GM12878 (cell line): ENCODE measurements around the gene PALMD. TPM values are rescaled to one million over a fixed set of nuclear protein-coding genes. Genes with fewer than 3 reads are reported as not detected.

Source experiments
- ATAC-seq: fragments of 200-7000 bp; cut with Tn5 transposase; 3 replicates; pipeline ENCODE4 v1.9.1; 2020; ENCODE audit warnings: mild to moderate bottlenecking, moderate library complexity
- BruUV-seq: library from RNA; stranded (reverse); fragments of 400-500 nt; replicated peaks from 2 replicates; lab custom pipeline; 2021; lab: Mats Ljungman, UMichigan
- CTCF ChIA-PET: fragments of 300-600 bp; sonication (Branson Sonifier 250); formaldehyde crosslinking; extraction: SDS; loops from one replicate; lab custom pipeline; 2021; ENCODE audit warnings: inconsistent platforms; lab: Yijun Ruan, JAX
- POLR2A ChIA-PET: fragments of 350-600 bp; formaldehyde crosslinking; extraction: SDS; loops from one replicate; lab custom pipeline; 2021; ENCODE audit warnings: inconsistent platforms; lab: Charles Lee
- RAD21 ChIA-PET: fragments of 300-600 bp; sonication (Branson Sonifier 250); formaldehyde crosslinking; loops from one replicate; lab custom pipeline; 2023; ENCODE audit warnings: antibody characterized with exemption; ENCODE audit not compliant: unreplicated experiment; lab: Charles Lee
- SMC1A ChIA-PET: fragments of 300-600 bp; sonication (Branson Sonifier 250); formaldehyde crosslinking; loops from one replicate; lab custom pipeline; 2023; ENCODE audit not compliant: unreplicated experiment, uncharacterized antibody; lab: Charles Lee
- DNase-seq: peaks from one replicate; pipeline ENCODE4 v3.0.0-alpha.2; 2011; ENCODE audit warnings: low read depth, low spot score
- FAIRE-seq: peaks from 3 replicates; lab custom pipeline; 2011; peaks lifted over from hg19 to GRCh38; lab: Jason Lieb, UNC
- H2AFZ ChIP-seq: 2 replicates; pipeline ENCODE4 v1.6.0; 2011; ENCODE audit warnings: low read depth, low read length, control low read depth; ENCODE audit not compliant: control insufficient read depth
- H3K27ac ChIP-seq: 2 replicates; pipeline ENCODE4 v1.5.1; 2011; ENCODE audit warnings: control low read depth; ENCODE audit not compliant: control insufficient read depth, insufficient read depth
- H3K27me3 ChIP-seq, 2 experiments: replicated peaks in 1 of 2; 2 replicates each; pipeline versions ENCODE4 v1.6.0 to v1.6.1; 2011; ENCODE audit warnings: low read length in 1 of 2; ENCODE audit not compliant: control insufficient read depth in 2 of 2, insufficient read depth in 2 of 2
- H3K36me3 ChIP-seq, 2 experiments: 2 replicates each; pipeline ENCODE4 v1.5.1; 2011; ENCODE audit warnings: low read length in 1 of 2; ENCODE audit not compliant: control insufficient read depth in 2 of 2, insufficient read depth in 2 of 2
- H3K4me1 ChIP-seq: 2 replicates; pipeline ENCODE4 v1.6.1; 2011; ENCODE audit warnings: mild to moderate bottlenecking, low read length, moderate library complexity, mixed read lengths; ENCODE audit not compliant: control insufficient read depth, insufficient read depth
- H3K4me2 ChIP-seq: 2 replicates; pipeline ENCODE4 v1.6.0; 2011; ENCODE audit warnings: control low read depth; ENCODE audit not compliant: control insufficient read depth, insufficient read depth
- H3K4me3 ChIP-seq: fragments of 200-600 bp; sonication (generic); 2 replicates; pipeline ENCODE4 v1.5.1; 2016
- H3K79me2 ChIP-seq: 2 replicates; pipeline ENCODE4 v1.6.0; 2011; ENCODE audit warnings: low read length; ENCODE audit not compliant: control insufficient read depth, insufficient read depth
- H3K9ac ChIP-seq: 2 replicates; pipeline ENCODE4 v1.8.0; 2011; ENCODE audit warnings: low read length, control low read depth, mixed read lengths; ENCODE audit not compliant: control insufficient read depth, insufficient read depth
- H3K9me3 ChIP-seq: replicated peaks from 3 replicates; pipeline ENCODE4 v1.5.1; 2011; ENCODE audit warnings: mild to moderate bottlenecking, low read length; ENCODE audit not compliant: control insufficient read depth, insufficient read depth
- H4K20me1 ChIP-seq: 2 replicates; pipeline ENCODE4 v1.6.0; 2011; ENCODE audit not compliant: control insufficient read depth, insufficient read depth
- BCL11A ChIP-seq: IDR thresholded peaks from 2 replicates; pipeline ENCODE4 v1.6.1; 2011; ENCODE audit warnings: low read depth, low read length
- CEBPZ ChIP-seq: fragments of 150-350 bp; IDR thresholded peaks from 2 replicates; pipeline ENCODE4 v1.6.1; 2016; ENCODE audit warnings: low read depth, low read length
- KDM1A ChIP-seq: fragments of 200-600 bp; sonication (generic); IDR thresholded peaks from 2 replicates; pipeline ENCODE4 v1.6.1; 2016; ENCODE audit warnings: borderline replicate concordance
- KLF5 ChIP-seq: fragments of 450-650 bp; IDR thresholded peaks from 2 replicates; pipeline ENCODE4 v1.6.1; 2014; ENCODE audit warnings: mild to moderate bottlenecking; ENCODE audit not compliant: partially characterized antibody
- MTA2 ChIP-seq: fragments of 450-650 bp; IDR thresholded peaks from 2 replicates; pipeline ENCODE4 v1.6.1; 2016; ENCODE audit warnings: low read depth, mild to moderate bottlenecking, moderate library complexity
- NKRF ChIP-seq: fragments of 450-650 bp; conservative IDR thresholded peaks from 2 replicates; pipeline ENCODE4 v1.6.1; 2017; ENCODE audit warnings: mild to moderate bottlenecking, moderate library complexity
- NR2C1 ChIP-seq: fragments of 450-650 bp; IDR thresholded peaks from 2 replicates; pipeline ENCODE4 v1.6.1; 2017; ENCODE audit warnings: antibody characterized with exemption, mild to moderate bottlenecking, moderate library complexity
- NR2F1 ChIP-seq: fragments of 450-650 bp; conservative IDR thresholded peaks from 2 replicates; pipeline ENCODE4 v1.6.1; 2017; ENCODE audit warnings: mild to moderate bottlenecking
- NRF1 ChIP-seq: conservative IDR thresholded peaks from 2 replicates; pipeline ENCODE4 v1.6.1; 2011; ENCODE audit warnings: mild to moderate bottlenecking, low read depth, low read length, improper control_type of control experiment
- POLR2AphosphoS2 ChIP-seq: IDR thresholded peaks from 2 replicates; pipeline ENCODE4 v1.6.1; 2011; ENCODE audit warnings: low read depth, mild to moderate bottlenecking, low read length, improper control_type of control experiment, moderate library complexity
- RB1 ChIP-seq: fragments of 450-650 bp; formaldehyde crosslinking; IDR thresholded peaks from 2 replicates; pipeline ENCODE4 v1.6.1; 2017; ENCODE audit warnings: mild to moderate bottlenecking, borderline replicate concordance
- RELA ChIP-seq: fragments of 450-650 bp; IDR thresholded peaks from 2 replicates; pipeline ENCODE4 v1.8.0; 2014; ENCODE audit warnings: borderline replicate concordance; ENCODE audit not compliant: partially characterized antibody
- SPI1 ChIP-seq: IDR thresholded peaks from 2 replicates; pipeline ENCODE4 v1.6.1; 2011; ENCODE audit warnings: low read depth, mild to moderate bottlenecking, low read length, moderate library complexity, borderline replicate concordance; ENCODE audit not compliant: insufficient read depth
- SUZ12 ChIP-seq: fragments of 200-600 bp; sonication (generic); IDR thresholded peaks from one replicate; pipeline ENCODE4 v1.6.1; 2018; ENCODE audit warnings: antibody characterized with exemption, mild to moderate bottlenecking; ENCODE audit not compliant: unreplicated experiment
- TAF1 ChIP-seq: IDR thresholded peaks from 2 replicates; pipeline ENCODE4 v1.6.1; 2011; ENCODE audit warnings: mild to moderate bottlenecking, low read depth, low read length, borderline replicate concordance
- ZNF384 ChIP-seq: IDR thresholded peaks from 2 replicates; pipeline ENCODE4 v1.6.1; 2012; ENCODE audit warnings: low read depth, mild to moderate bottlenecking, low read length, improper control_type of control experiment, borderline replicate concordance
- ZSCAN29 ChIP-seq: fragments of 450-650 bp; IDR thresholded peaks from 2 replicates; pipeline ENCODE4 v1.6.1; 2017; ENCODE audit warnings: mild to moderate bottlenecking, moderate library complexity
- WGBS: methylation state at CpG from one replicate; pipeline ENCODE4 v1.1.6; 2016; ENCODE audit warnings: low lambda C conversion rate; ENCODE audit not compliant: insufficient replicate concordance, insufficient coverage; ENCODE audit errors: missing lambda C conversion rate; 5-methylcytosine and 5-hydroxymethylcytosine counted together
- in situ Hi-C: fragments of 300-500 bp; cut with MboI; formaldehyde crosslinking; loops from 9 replicates; pipeline ENCODE4 v1.14.3; 2018; ENCODE audit warnings: mixed read lengths
- intact Hi-C: fragments of 100-400 bp; cut with micrococcal nuclease; formaldehyde crosslinking; loops from one replicate; pipeline ENCODE4 v1.14.2; 2022; ENCODE audit not compliant: unreplicated experiment
- polyA plus RNA-seq, 11 experiments: library from polyadenylated mRNA; depleted of rRNA in 4 of 11; unstranded in 6 of 11; stranded (reverse) in 5 of 11; fragments of >200 nt; fragmentation: Nextera tagmentation in 4 of 11; fragmentation: Illumina TruSeq in 1 of 11; extraction: Ambion mirVana in 4 of 11; extraction: Trizol in 1 of 11; gene quantifications; 1 replicate in 1 of 11; 2 replicates in 10 of 11; pipeline versions ENCODE4 v1.2.1 to v1.2.3, GENCODE V29; 2011 to 2016; ENCODE audit warnings: inconsistent platforms in 2 of 11, missing spikeins in 2 of 11, low read depth in 1 of 11
- total RNA-seq, 4 experiments: library from RNA; depleted of rRNA in 3 of 4; stranded (reverse); fragments of >200 nt in 3 of 4; fragmentation: Illumina TruSeq in 1 of 4; extraction: Trizol in 1 of 4; gene quantifications; 2 replicates each; pipeline versions ENCODE4 v1.2.1 to v1.2.3, GENCODE V29; 2013 to 2021
- TF ChIP-seq, protein P1 (sequence below): IDR thresholded peaks from 2 replicates; pipeline ENCODE4 v1.6.1; 2011; ENCODE audit warnings: borderline replicate concordance, low read depth, mild to moderate bottlenecking, moderate library complexity, mixed read lengths, low read length; ENCODE audit not compliant: insufficient read depth; ENCODE audit errors: extremely low read length
- TF ChIP-seq, protein P2 (sequence below): IDR thresholded peaks from 2 replicates; pipeline ENCODE4 v1.6.1; 2011; ENCODE audit warnings: mild to moderate bottlenecking, low read depth, low read length, moderate library complexity; ENCODE audit not compliant: insufficient replicate concordance

The PALMD gene
- total and polyA plus RNA-seq, 10 of the 15 experiments (the other 5 are each of a cell fraction or from before 2014, with no cell fraction given): under 0.01 to 0.09 (median 0.04) TPM; not detected in 4

DNA sequence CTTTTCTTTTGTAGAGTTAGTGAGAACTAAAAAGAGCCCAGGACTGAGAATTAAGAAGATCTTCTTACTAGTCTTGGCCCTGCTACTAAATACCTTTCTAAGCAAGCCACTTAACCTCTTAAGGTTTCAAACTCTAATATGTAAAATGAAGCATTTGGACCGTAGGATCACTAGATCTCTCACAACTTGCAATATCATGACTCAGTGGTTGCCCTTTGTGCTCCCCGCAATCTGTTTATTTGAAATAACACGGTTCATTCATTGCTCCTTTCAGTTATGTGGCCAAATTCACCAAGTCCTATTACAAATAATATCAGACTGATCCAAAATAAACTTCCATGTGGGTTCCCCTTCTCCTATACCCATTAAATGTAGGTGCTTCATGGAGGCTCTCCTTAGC, 10.8 kb downstream of the PALMD start:
- H4K20me1 ChIP-seq: no peaks in the 10 kb centered on the region
- no peaks in the 10 kb centered on the region for H3K9me3 ChIP-seq
- no peak overlapping the region for H3K9ac ChIP-seq
- TF ChIP-seq TAF1 (no peak), NR2F1 (no peak), NKRF (no peak), POLR2AphosphoS2 (no peak), RB1 (no peak), KLF5 (no peak), ZNF384 (no peak), CEBPZ (no peak), KDM1A (no peak), MTA2 (no peak), SUZ12 (no peak), RELA (no peak), NR2C1 (no peak), ZSCAN29 (no peak), BCL11A (no peak), NRF1 (no peak), SPI1 (no peak)
- TF ChIP-seq, protein P1, sequence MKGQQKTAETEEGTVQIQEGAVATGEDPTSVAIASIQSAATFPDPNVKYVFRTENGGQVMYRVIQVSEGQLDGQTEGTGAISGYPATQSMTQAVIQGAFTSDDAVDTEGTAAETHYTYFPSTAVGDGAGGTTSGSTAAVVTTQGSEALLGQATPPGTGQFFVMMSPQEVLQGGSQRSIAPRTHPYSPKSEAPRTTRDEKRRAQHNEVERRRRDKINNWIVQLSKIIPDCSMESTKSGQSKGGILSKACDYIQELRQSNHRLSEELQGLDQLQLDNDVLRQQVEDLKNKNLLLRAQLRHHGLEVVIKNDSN: no peak
- TF ChIP-seq, protein P2, sequence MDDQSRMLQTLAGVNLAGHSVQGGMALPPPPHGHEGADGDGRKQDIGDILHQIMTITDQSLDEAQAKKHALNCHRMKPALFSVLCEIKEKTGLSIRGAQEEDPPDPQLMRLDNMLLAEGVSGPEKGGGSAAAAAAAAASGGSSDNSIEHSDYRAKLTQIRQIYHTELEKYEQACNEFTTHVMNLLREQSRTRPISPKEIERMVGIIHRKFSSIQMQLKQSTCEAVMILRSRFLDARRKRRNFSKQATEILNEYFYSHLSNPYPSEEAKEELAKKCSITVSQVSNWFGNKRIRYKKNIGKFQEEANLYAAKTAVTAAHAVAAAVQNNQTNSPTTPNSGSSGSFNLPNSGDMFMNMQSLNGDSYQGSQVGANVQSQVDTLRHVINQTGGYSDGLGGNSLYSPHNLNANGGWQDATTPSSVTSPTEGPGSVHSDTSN: no peak
- in situ Hi-C loops: no loop called here
- no peak overlapping the region for H3K4me2 ChIP-seq
- ChIA-PET SMC1A (no interaction called here), POLR2A (no interaction called here), RAD21 (no interaction called here), CTCF (no interaction called here)
- no peaks in the 10 kb centered on the region for H3K27me3 ChIP-seq
- intact Hi-C loops: no loop called here
- H3K4me1 ChIP-seq: no peaks in the 10 kb centered on the region
- H2AFZ ChIP-seq: no peak overlapping the region
- H3K4me3 ChIP-seq: no peak overlapping the region
- BruUV-seq: no TSS peak
- no peak for DNase-seq
- FAIRE-seq: no peak
- ATAC-seq: no peak
- H3K27ac ChIP-seq: no peak overlapping the region
- H3K36me3 ChIP-seq: no peaks in the 10 kb centered on the region
- H3K79me2 ChIP-seq: no peaks in the 10 kb centered on the region
- WGBS: 33% methylated on average over 3 of the region's 3 CpGs
